Subcutaneous adipose tissue (tissue), 4 donors: ENCODE measurements around the gene GSTM5. TPM values are rescaled to one million over a fixed set of nuclear protein-coding genes. Genes with fewer than 3 reads are reported as not detected.

ENCODE experiments used
- CTCF ChIP-seq: fragments of 450-650 bp; IDR thresholded peaks from one replicate; pipeline ENCODE4 v1.5.1; 2016; ENCODE audit warnings: low read depth, mild to moderate bottlenecking, control low read depth, antibody characterized with exemption, moderate library complexity
- total RNA-seq, 4 donors: library from RNA; depleted of rRNA; stranded (reverse); fragments of >200 nt; gene quantifications; one replicate each; pipeline ENCODE4 v1.1.0, GENCODE V29; 2016

Gene GSTM5
- total RNA-seq, 4 donors from 2014 or later = 2.8 to 5.7 (median 3.5) TPM

DNA sequence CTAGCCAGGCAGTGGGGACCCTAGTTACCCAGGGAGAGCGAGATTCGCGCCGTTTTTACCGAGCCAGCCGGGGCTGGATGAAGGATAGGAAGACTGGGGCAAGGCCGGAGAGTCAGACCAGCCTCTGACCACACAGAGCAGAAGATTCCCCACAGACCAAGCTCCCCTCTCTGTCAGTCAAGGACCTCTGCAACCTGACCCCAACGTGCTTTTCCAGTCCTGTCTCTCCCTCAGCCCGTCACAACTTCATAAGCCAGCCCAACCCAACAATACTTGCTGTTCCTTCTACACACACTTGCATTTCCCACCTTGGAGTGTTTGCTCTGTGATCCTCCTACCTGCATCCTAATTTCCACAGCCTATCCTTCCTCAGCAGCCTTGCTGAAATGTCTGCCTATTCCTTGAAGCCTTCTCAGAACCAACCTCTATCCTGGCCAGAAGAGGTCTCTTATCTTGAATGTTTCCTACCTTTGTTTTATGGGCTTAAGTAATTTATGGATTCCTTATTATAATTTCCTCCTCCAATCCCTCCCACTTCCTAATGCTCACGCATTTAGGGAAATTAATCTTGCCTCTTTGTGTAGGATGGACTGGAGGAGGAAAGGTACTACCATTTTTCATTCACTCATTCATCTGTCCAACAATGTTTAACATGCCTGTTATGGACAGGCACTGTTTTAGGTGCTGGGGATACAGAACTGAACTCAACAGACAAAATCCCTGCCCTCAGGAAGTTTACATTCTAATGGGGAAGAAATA lies 28.7 kb downstream of the GSTM5 start, which contains the start of gene GSTM3:
Gene GSTM3, minus strand, starts transcription at position 424 of the 759 bp plus-strand sequence. CDS start 751 bp downstream, outside the sequence.
- TF ChIP-seq CTCF = no peak

DNA sequence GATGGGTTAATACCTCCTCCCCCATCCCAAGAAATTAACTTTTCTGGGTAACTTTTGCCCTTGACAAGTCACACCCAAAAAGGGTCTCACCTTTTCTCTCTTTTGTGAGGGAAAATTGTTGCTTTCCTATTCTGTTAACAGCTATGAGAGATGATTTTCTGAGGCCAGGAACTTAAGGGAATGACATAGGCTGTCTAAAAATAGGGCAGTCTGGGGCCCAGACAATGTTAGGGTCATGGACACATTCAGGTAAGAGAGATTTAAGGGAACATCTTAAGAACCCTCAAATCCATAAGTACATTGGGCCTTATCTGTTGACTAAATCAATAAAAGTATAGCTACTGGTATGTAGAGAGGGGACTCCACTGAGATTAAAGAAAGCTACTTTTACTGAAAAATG lies 37.2 kb downstream of the GSTM5 start:
- no peak for TF ChIP-seq CTCF

DNA sequence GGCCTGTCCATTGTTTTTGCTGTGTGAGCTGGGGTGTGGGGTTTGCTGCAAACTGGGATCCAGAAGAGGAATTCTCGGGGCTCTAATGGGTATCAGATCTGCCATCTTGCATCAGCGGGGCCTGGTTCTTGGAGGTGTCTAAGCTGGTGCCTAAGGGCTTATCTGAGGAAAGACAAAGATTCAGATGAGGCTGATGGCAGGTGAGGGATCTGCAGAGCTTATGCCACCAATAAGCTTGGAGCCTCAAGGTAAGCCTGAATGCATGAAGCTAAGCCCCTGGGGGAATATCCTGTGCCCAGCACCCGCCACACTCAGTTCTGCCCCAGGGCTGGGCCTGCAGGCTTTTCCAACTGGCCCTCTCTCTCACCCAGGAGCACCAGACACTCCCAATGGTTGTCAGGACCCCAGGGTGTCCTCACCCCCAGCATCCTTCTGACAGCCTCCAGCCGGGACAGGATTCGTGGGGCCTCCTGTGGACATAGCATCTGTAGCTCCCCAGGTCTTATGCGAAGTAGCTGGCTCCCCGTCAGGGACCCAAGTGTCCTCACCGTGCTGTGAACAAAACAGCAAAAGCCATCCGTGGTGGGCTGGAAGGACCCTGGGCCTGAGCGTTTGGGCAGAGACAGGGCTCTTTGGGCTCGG lies 38.3 kb downstream of the GSTM5 start:
- no peak for TF ChIP-seq CTCF

DNA sequence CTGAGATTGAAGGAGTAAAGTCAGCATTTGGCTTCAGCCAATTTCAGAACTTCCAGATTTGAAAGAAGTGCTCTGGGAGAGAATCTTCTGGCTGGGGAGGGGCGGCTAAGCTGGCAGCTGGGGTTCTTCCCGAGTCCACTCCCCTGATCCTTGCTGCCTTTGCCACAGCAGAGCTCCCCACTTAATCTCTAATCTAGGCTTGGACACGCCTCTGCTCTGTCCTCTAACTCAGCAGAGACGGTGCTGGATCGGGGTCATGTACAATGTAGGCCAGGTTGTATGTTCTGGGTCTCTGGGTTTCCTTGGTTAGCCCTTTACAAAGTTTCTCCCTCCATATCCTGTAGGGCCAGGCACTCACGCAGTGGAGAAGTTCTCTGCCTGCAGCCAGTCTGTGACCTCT lies 38.9 kb downstream of the GSTM5 start:
- TF ChIP-seq CTCF = no peak

DNA sequence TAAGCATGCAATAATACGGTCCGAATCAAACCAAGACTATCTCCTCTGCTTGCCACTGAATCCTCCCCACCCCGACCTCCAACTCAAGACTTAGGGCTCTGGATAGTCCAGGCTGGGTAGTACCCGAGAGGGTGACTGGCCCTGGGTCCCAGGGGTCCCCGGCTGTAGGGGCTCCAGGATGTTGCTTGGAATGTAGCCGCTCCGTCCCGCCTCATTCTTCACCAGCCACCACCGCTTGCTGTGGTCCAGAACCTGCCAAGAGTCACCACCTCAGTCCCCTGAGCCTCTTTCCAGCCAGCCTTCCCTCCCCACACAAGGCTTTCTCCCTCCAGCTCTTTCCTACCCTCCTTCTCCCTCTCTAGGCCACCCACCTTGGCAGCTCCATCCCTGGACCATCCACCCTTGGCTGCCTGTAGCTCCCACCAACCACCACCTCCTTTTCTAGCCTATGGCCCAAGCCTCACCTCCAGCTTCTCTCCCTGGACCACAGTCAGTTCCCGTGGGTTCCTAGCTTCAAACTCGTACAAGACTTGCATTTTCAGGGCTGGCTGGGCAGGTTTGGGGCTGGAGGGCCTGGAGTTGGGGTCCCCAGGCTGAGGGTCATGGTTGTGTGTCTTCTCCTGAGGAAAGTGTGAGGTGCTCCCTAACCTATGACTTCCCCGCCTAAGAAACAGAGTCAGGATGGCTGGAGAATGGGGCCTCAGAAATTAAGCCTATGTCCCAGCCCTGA lies 39.6 kb downstream of the GSTM5 start:
- TF ChIP-seq CTCF = no peak

DNA sequence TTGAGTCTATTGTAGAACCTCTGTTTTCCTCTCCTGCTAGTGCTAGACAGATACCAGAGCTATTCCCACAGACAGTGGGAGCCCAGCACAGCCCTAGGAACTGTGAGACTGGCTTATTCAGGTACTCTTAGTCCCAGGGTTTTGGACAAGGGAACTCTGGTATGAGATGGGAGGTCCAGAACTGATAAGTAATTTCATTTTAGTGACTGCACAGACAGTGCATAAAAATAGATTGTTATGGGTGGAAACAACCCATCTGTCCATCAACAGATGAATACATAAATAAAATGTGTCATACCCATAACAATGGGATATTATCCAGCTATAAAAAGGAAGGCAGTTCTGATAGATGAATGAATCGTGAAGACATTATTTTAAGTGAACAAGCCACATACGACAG lies 42.7 kb downstream of the GSTM5 start:
- no peak for TF ChIP-seq CTCF
